Type B pancreatic cell (in vitro differentiated cells): ENCODE data around the gene OSBPL1A. TPM values are rescaled to one million over a fixed set of nuclear protein-coding genes. Genes with fewer than 3 reads are reported as not detected.

Experiments
- DNase-seq: peaks from one replicate; pipeline ENCODE4 v3.0.0; 2021; ENCODE audit warnings: mixed read lengths; ENCODE audit not compliant: unreplicated experiment; ENCODE audit errors: extremely low spot score
- H3K27ac Mint-ChIP-seq: 2 replicates; pipeline ENCODE4 v1.8.0; 2021; ENCODE audit warnings: mild to moderate bottlenecking, mixed read lengths
- H3K27me3 Mint-ChIP-seq: 2 replicates; pipeline ENCODE4 v1.8.0; 2021; ENCODE audit warnings: mixed read lengths
- H3K36me3 Mint-ChIP-seq: 2 replicates; pipeline ENCODE4 v1.8.0; 2021; ENCODE audit warnings: mixed read lengths
- H3K4me1 Mint-ChIP-seq: one replicate; pipeline ENCODE4 v1.8.0; 2021; ENCODE audit warnings: mixed read lengths; ENCODE audit not compliant: unreplicated experiment
- H3K4me3 Mint-ChIP-seq: 2 replicates; pipeline ENCODE4 v1.8.0; 2021; ENCODE audit warnings: mild to moderate bottlenecking, mixed read lengths
- H3K9me3 Mint-ChIP-seq: 2 replicates; pipeline ENCODE4 v1.8.0; 2021; ENCODE audit warnings: mixed read lengths
- CTCF ChIP-seq: fragments of 200-600 bp; sonication (generic); conservative IDR thresholded peaks from 2 replicates; pipeline ENCODE4 v1.5.0; 2021; ENCODE audit warnings: antibody characterized with exemption, mild to moderate bottlenecking
- total RNA-seq: library from RNA; stranded (reverse); gene quantifications from 2 replicates; pipeline ENCODE4 v1.2.1, GENCODE V29; 2021; ENCODE audit warnings: low replicate concordance

OSBPL1A gene
- total RNA-seq, 1 donor from 2014 or later: 42.7 TPM

- peaks cover 42% of the 10 kb centered on the region for H3K36me3 Mint-ChIP-seq
- no peaks in the 10 kb centered on the region for H3K9me3 Mint-ChIP-seq
- H3K4me1 Mint-ChIP-seq: no peaks in the 10 kb centered on the region
- no peak overlapping the region for H3K4me3 Mint-ChIP-seq
- no peak for DNase-seq
- no peak overlapping the region for H3K27ac Mint-ChIP-seq
- TF ChIP-seq CTCF: no peak
- no peaks in the 10 kb centered on the region for H3K27me3 Mint-ChIP-seq
Measured at GRCh38 chr18:24372279-24372872, 25.2 kb downstream of the OSBPL1A start.

DNA sequence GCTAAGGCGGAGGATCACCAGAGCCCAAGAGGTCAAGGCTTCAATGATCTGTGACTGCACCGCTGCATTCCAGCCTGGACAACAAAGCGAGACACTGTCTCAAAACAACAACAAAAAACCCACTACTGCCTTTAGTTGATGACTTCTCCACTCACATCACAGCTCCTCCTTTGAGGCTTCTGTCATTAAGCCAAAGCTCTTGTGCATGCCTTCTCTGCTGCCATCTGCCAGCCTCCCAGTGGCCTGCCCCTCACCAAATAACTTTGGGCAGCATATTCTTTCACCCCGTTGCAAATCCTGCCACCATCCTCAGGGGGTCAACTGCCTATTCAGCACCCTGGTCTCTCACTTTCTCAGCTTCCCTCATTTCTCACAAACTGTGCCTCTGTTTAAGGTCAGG is 27.5 kb downstream of the OSBPL1A start:
- H3K27ac Mint-ChIP-seq: no peak overlapping the region
- no peaks in the 10 kb centered on the region for H3K4me1 Mint-ChIP-seq
- H3K4me3 Mint-ChIP-seq: no peak overlapping the region
- H3K9me3 Mint-ChIP-seq: no peaks in the 10 kb centered on the region
- no peaks in the 10 kb centered on the region for H3K27me3 Mint-ChIP-seq
- H3K36me3 Mint-ChIP-seq: peaks cover 48% of the 10 kb centered on the region
- no peak for TF ChIP-seq CTCF
- no peak for DNase-seq

DNA sequence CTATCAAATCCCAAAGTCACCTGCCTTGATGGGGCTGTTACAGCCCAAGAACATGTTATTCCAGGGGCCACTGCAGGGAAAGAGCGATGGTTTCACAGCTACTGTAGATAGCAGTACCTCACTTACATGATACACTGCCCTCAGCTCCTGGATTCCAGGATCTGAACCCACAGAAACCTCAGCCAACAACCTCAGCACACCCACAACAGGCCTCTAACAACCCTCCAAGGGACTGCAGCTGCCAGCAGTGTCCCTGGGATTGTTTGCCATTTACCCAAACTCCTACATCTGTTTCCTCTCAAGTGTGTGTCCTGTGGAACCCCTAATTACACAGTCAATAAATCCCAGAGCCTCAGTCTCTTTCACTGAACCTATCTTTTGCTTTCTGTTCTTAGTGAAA is 28.2 kb downstream of the OSBPL1A start:
- no peaks in the 10 kb centered on the region for H3K4me1 Mint-ChIP-seq
- peaks cover 43% of the 10 kb centered on the region for H3K36me3 Mint-ChIP-seq
- H3K4me3 Mint-ChIP-seq: no peak overlapping the region
- no peak for TF ChIP-seq CTCF
- no peak overlapping the region for H3K27ac Mint-ChIP-seq
- peak; percentile 10 for DNase-seq
- H3K9me3 Mint-ChIP-seq: no peaks in the 10 kb centered on the region
- H3K27me3 Mint-ChIP-seq: no peaks in the 10 kb centered on the region

- no peaks in the 10 kb centered on the region for H3K9me3 Mint-ChIP-seq
- no peak for DNase-seq
- no peaks in the 10 kb centered on the region for H3K27me3 Mint-ChIP-seq
- TF ChIP-seq CTCF: no peak
- peaks cover 46% of the 10 kb centered on the region for H3K36me3 Mint-ChIP-seq
- H3K4me1 Mint-ChIP-seq: no peaks in the 10 kb centered on the region
- H3K4me3 Mint-ChIP-seq: no peak overlapping the region
- peak overlapping the region; percentile 0 for H3K27ac Mint-ChIP-seq
Measured at GRCh38 chr18:24368749-24369148, 28.9 kb downstream of the OSBPL1A start.

DNA sequence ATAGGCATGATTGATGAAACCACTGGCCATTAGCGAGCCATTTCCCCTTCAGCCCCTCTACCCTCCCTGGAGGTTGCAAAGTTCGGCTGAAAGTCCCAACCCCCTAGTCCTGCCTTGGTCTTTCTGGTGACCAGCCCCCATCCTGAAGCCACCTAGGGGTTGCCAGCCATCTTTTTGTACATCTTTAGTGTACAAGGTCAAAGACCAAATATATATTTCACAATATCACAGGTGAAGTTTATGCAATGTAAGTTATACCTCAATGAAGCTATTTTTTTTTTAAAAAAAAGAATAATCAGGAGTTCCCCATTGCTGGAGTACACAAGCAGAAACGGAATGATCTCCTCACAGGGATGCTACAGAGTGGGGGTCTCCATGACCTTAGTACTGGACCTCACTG is 31.3 kb downstream of the OSBPL1A start:
- Mint-ChIP-seq H3K27ac (no peak overlapping the region), H3K9me3 (no peaks in the 10 kb centered on the region), H3K4me3 (no peak overlapping the region), H3K27me3 (no peaks in the 10 kb centered on the region), H3K36me3 (peaks cover 36% of the 10 kb centered on the region), H3K4me1 (peaks cover 6% of the 10 kb centered on the region)
- no peak for TF ChIP-seq CTCF
- DNase-seq: peak; percentile 15

DNA sequence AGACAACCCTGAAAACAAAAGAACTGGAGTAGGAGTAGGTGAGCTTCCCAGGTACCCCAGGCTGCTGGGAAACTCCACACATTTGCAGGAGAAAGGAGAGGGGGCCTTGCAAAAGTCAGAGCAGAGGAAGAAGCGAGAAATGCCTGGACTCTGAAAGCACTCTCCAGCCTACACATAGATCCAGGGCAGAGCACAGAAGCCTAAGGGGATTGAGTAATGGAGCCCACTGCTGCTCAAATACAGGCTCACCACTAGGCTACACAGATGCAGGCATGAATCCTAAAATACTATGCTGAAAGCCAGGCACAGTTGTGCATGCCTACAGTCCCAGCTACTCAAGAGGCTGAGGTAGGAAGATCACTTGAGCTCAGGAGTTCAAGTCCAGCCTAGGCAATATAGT is 33.4 kb downstream of the OSBPL1A start:
- H3K27ac Mint-ChIP-seq: no peak overlapping the region
- H3K9me3 Mint-ChIP-seq: no peaks in the 10 kb centered on the region
- H3K4me3 Mint-ChIP-seq: no peak overlapping the region
- peaks cover 28% of the 10 kb centered on the region for H3K36me3 Mint-ChIP-seq
- DNase-seq: no peak
- H3K27me3 Mint-ChIP-seq: no peaks in the 10 kb centered on the region
- H3K4me1 Mint-ChIP-seq: peaks cover 6% of the 10 kb centered on the region
- TF ChIP-seq CTCF: no peak
